DND-41 (cell line): ENCODE results near the gene DCAF5.

Experiments
- ATAC-seq: fragments of 200-7000 bp; cut with Tn5 transposase; 3 replicates; pipeline ENCODE4 v1.9.1; 2021; ENCODE audit warnings: low read depth; ENCODE audit not compliant: insufficient read depth
- DNase-seq: peaks from one replicate; pipeline ENCODE4 v3.0.0-alpha.2; 2020
- H2AFZ ChIP-seq: 2 replicates; pipeline ENCODE4 v1.6.0; 2012; ENCODE audit warnings: low read depth, low read length
- H3K27ac ChIP-seq: 2 replicates; pipeline ENCODE4 v1.5.1; 2012; ENCODE audit warnings: low read length, inconsistent platforms
- H3K27me3 ChIP-seq: fragments of 200-600 bp; sonication (generic); 2 replicates; pipeline ENCODE4 v1.6.0; 2012; ENCODE audit warnings: low read length, mild to moderate bottlenecking, inconsistent platforms; ENCODE audit not compliant: insufficient read depth, poor library complexity
- H3K36me3 ChIP-seq: 2 replicates; pipeline ENCODE4 v1.5.1; 2012; ENCODE audit warnings: low read length, inconsistent platforms; ENCODE audit not compliant: insufficient read depth
- H3K4me1 ChIP-seq: 2 replicates; pipeline ENCODE4 v1.5.1; 2012; ENCODE audit warnings: mild to moderate bottlenecking, low read length; ENCODE audit not compliant: insufficient read depth
- H3K4me2 ChIP-seq: 2 replicates; pipeline ENCODE4 v1.6.0; 2012; ENCODE audit warnings: mild to moderate bottlenecking, moderate library complexity, low read length, inconsistent platforms; ENCODE audit not compliant: insufficient read depth
- H3K4me3 ChIP-seq, 2 experiments: fragments of 200-600 bp in 1 of 2; shearing (Covaris generic) in 1 of 2; 2 replicates each; pipeline ENCODE4 v1.5.1; 2012 to 2016; ENCODE audit warnings: inconsistent platforms in 2 of 2, low read length in 2 of 2, mild to moderate bottlenecking in 2 of 2, low read depth in 1 of 2, moderate library complexity in 1 of 2
- H3K79me2 ChIP-seq: 2 replicates; pipeline ENCODE4 v1.6.0; 2012; ENCODE audit warnings: low read length, inconsistent platforms; ENCODE audit not compliant: insufficient read depth
- H3K9ac ChIP-seq: 2 replicates; pipeline ENCODE4 v1.6.0; 2012; ENCODE audit warnings: low read depth, mild to moderate bottlenecking, inconsistent platforms, low read length, moderate library complexity
- H3K9me3 ChIP-seq: 2 replicates; pipeline ENCODE4 v1.5.1; 2012; ENCODE audit warnings: low read length, moderate library complexity, mild to moderate bottlenecking, inconsistent platforms; ENCODE audit not compliant: insufficient read depth, severe bottlenecking
- H4K20me1 ChIP-seq: 2 replicates; pipeline ENCODE4 v1.6.0; 2012; ENCODE audit warnings: low read length; ENCODE audit not compliant: insufficient read depth
- EZH2 ChIP-seq: IDR thresholded peaks from 3 replicates; pipeline ENCODE4 v1.6.1; 2012; ENCODE audit warnings: borderline replicate concordance, low read depth, mild to moderate bottlenecking, moderate library complexity, low read length, inconsistent platforms; ENCODE audit not compliant: severe bottlenecking
- TF ChIP-seq, protein P1 (sequence below): IDR thresholded peaks from 2 replicates; pipeline ENCODE4 v1.5.1; 2012; ENCODE audit warnings: borderline replicate concordance, low read length, moderate library complexity, mild to moderate bottlenecking; ENCODE audit not compliant: poor library complexity, severe bottlenecking; ENCODE audit errors: extremely low read depth

The DCAF5 gene

DNA sequence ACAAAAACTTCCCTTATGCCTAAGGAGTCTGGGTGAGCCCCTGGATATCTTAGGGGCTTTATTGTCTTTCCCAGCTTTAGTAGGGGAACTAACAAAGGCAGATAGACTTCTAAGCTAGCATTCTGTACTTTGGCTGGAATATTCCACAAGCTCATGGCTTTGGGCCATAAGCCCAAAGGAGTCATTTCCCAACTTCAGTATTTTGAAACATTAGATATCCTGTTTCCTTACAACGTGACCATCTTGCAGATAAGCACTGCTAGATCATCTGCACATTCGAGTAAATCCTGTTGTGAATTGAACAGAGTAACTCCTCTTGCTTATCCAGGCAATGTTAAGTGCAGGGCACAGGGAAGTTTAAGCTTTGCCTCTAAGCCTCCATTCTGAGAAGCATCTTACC, 103.2 kb downstream of the DCAF5 start:
- H3K4me3 ChIP-seq, result no peak overlapping the region
- H3K27me3 ChIP-seq, result no peaks in the 10 kb centered on the region
- no peak overlapping the region for H2AFZ ChIP-seq
- no peak overlapping the region for H3K9ac ChIP-seq
- no peak for TF ChIP-seq EZH2
- TF ChIP-seq, protein P1, sequence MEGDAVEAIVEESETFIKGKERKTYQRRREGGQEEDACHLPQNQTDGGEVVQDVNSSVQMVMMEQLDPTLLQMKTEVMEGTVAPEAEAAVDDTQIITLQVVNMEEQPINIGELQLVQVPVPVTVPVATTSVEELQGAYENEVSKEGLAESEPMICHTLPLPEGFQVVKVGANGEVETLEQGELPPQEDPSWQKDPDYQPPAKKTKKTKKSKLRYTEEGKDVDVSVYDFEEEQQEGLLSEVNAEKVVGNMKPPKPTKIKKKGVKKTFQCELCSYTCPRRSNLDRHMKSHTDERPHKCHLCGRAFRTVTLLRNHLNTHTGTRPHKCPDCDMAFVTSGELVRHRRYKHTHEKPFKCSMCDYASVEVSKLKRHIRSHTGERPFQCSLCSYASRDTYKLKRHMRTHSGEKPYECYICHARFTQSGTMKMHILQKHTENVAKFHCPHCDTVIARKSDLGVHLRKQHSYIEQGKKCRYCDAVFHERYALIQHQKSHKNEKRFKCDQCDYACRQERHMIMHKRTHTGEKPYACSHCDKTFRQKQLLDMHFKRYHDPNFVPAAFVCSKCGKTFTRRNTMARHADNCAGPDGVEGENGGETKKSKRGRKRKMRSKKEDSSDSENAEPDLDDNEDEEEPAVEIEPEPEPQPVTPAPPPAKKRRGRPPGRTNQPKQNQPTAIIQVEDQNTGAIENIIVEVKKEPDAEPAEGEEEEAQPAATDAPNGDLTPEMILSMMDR, result no peak
- H3K4me1 ChIP-seq, result no peaks in the 10 kb centered on the region
- H4K20me1 ChIP-seq, result no peaks in the 10 kb centered on the region
- H3K27ac ChIP-seq, result no peak overlapping the region
- H3K79me2 ChIP-seq, result no peaks in the 10 kb centered on the region
- DNase-seq (no peak), ATAC-seq (no peak)
- no peaks in the 10 kb centered on the region for H3K9me3 ChIP-seq
- H3K36me3 ChIP-seq, result peaks cover 23% of the 10 kb centered on the region
- H3K4me2 ChIP-seq, result no peak overlapping the region

DNA sequence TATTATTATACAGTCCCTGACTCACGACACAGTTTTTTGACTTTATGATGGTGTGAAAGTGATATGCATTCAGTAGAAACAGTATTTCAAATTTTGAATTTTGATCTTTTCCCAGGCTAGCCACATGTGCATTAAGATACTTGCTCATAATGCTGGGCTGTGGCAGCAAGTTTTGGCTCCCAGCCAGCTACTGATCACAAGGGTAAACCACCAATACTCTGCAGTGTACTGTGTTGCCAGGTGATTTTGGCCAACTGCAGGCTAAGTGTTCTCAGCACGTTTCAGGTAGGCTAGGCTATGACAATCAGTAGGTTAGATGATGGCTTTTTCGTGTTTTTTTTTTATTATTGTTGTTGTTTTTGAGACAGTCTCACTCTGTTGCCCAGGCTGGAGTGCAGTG, 104.5 kb downstream of the DCAF5 start:
- no peak overlapping the region for H3K9ac ChIP-seq
- peak; percentile 11 for DNase-seq
- no peak overlapping the region for H3K4me3 ChIP-seq
- TF ChIP-seq, protein P1, result no peak
- no peak for TF ChIP-seq EZH2
- ATAC-seq, result no peak
- H3K9me3 ChIP-seq, result no peaks in the 10 kb centered on the region
- H3K27ac ChIP-seq, result no peak overlapping the region
- peaks cover 2% of the 10 kb centered on the region for H3K27me3 ChIP-seq
- no peak overlapping the region for H3K4me2 ChIP-seq
- no peaks in the 10 kb centered on the region for H3K79me2 ChIP-seq
- peaks cover 11% of the 10 kb centered on the region; the same call in 1 of the 2 replicates for H3K36me3 ChIP-seq
- H2AFZ ChIP-seq, result no peak overlapping the region
- no peaks in the 10 kb centered on the region for H3K4me1 ChIP-seq
- no peaks in the 10 kb centered on the region for H4K20me1 ChIP-seq

DNA sequence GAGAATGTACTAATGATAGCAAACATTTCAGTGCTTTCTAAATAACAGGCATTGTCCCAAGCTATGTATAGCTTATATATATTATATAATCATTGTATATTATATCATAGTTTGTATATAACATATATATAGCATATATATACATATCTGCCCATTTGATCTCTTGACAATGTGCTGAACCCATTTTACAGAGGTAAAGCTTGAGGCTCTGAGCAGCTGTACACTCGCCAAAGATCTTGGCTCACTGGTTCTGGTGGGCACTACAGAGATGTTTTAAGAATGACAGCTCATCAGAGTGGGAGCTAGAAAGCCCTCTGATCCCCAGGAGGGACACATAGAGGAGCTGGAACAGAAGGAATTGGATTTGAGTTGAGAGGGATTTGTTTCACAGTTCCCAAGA, 105.7 kb downstream of the DCAF5 start:
- Histone ChIP-seq H3K4me2 (no peak overlapping the region), H3K27me3 (peaks cover 7% of the 10 kb centered on the region), H3K27ac (no peak overlapping the region), H3K9ac (no peak overlapping the region), H3K79me2 (no peaks in the 10 kb centered on the region), H3K4me3 (no peak overlapping the region), H4K20me1 (no peaks in the 10 kb centered on the region), H3K4me1 (no peaks in the 10 kb centered on the region), H3K36me3 (no peaks in the 10 kb centered on the region), H2AFZ (no peak overlapping the region), H3K9me3 (no peaks in the 10 kb centered on the region)
- no peak for ATAC-seq
- TF ChIP-seq EZH2, result no peak
- TF ChIP-seq, protein P1, result no peak
- no peak for DNase-seq

DNA sequence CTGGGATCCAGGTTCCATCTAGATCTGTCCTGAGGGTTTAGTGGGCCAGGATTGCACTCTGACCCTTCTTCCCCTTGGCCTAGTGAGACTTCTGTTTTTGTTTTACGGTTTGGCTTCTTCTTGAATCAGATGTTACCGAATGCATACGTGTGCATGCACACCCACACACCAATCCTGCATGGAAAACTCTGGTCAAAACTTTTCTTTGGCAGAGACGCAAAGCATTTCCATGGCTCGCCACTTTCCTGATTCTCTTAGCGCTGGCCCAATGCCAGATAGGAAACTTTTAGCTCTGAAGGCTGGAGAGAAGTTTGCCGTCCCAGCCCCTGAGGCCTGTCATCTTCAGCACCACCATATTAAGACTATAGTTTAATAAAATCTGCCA, 106.5 kb downstream of the DCAF5 start:
- TF ChIP-seq, protein P1, result no peak
- no peak for TF ChIP-seq EZH2
- Histone ChIP-seq H3K27ac (no peak overlapping the region), H3K4me1 (no peaks in the 10 kb centered on the region), H3K9ac (no peak overlapping the region), H3K36me3 (no peaks in the 10 kb centered on the region), H2AFZ (no peak overlapping the region), H3K9me3 (no peaks in the 10 kb centered on the region), H3K4me3 (no peak overlapping the region), H4K20me1 (no peaks in the 10 kb centered on the region), H3K4me2 (no peak overlapping the region), H3K27me3 (peaks cover 14% of the 10 kb centered on the region), H3K79me2 (no peaks in the 10 kb centered on the region)
- DNase-seq, result no peak
- ATAC-seq, result no peak
